Fibroblast of pulmonary artery (primary cell): ENCODE measurements around the gene SLC5A1.

Experiments
- DNase-seq: peaks from one replicate; pipeline ENCODE4 v3.0.0-alpha.2; 2010; ENCODE audit warnings: low read depth
- H3K4me3 ChIP-seq: replicated peaks from 2 replicates; pipeline ENCODE4 v1.5.1; 2011; ENCODE audit warnings: low read depth, mild to moderate bottlenecking, control low read depth, low read length, moderate library complexity
- CTCF ChIP-seq: IDR thresholded peaks from 2 replicates; pipeline ENCODE4 v1.5.1; 2011; ENCODE audit warnings: mild to moderate bottlenecking, control low read depth, low read length, inconsistent platforms; ENCODE audit errors: missing control alignments

Gene SLC5A1

GRCh38 chr22:32059426-32059825 is 16.4 kb downstream of the SLC5A1 start:
- DNase-seq = no peak
- H3K4me3 ChIP-seq = no peak overlapping the region
- TF ChIP-seq CTCF = no peak

- no peak for TF ChIP-seq CTCF
- no peak overlapping the region for H3K4me3 ChIP-seq
- no peak for DNase-seq
Observed at GRCh38 chr22:32063701-32064100, 20.6 kb downstream of the SLC5A1 start.

GRCh38 chr22:32066820-32067219 is 23.8 kb downstream of the SLC5A1 start:
- TF ChIP-seq CTCF = no peak
- no peak overlapping the region for H3K4me3 ChIP-seq
- DNase-seq = no peak

- TF ChIP-seq CTCF = no peak
- H3K4me3 ChIP-seq = no peak overlapping the region
- no peak for DNase-seq
Observed at GRCh38 chr22:32067613-32068012, 24.6 kb downstream of the SLC5A1 start.

- no peak for DNase-seq
- no peak for TF ChIP-seq CTCF
- no peak overlapping the region for H3K4me3 ChIP-seq
Observed at GRCh38 chr22:32069579-32070372, 26.7 kb downstream of the SLC5A1 start.

- DNase-seq = no peak
- H3K4me3 ChIP-seq = no peak overlapping the region
- no peak for TF ChIP-seq CTCF
Observed at GRCh38 chr22:32073262-32073661, 30.2 kb downstream of the SLC5A1 start.

- DNase-seq = no peak
- no peak overlapping the region for H3K4me3 ChIP-seq
- TF ChIP-seq CTCF = no peak
Observed at GRCh38 chr22:32073823-32074380, 30.8 kb downstream of the SLC5A1 start.
